ENCODE results near the gene OGDH. TPM values are rescaled to one million over a fixed set of nuclear protein-coding genes. Genes with fewer than 3 reads are reported as not detected.

Gene OGDH
- total RNA-seq, 1 donor from 2014 or later: 80.0 TPM

GRCh38 chr7:44754802-44755697, 148.6 kb downstream of the OGDH start:
- Mint-ChIP-seq H3K9me3 (ENCODE audit: low read depth) (no peaks in the 10 kb centered on the region), H3K27ac (ENCODE audit: unreplicated experiment) (no peak overlapping the region), H3K36me3 (ENCODE audit: low read depth) (peaks cover 5% of the 10 kb centered on the region), H3K4me3 (ENCODE audit: unreplicated experiment) (no peak overlapping the region), H3K27me3 (ENCODE audit: low read depth) (no peaks in the 10 kb centered on the region), H3K4me1 (ENCODE audit: low read depth) (peaks cover 25% of the 10 kb centered on the region)
- DNase-seq (ENCODE audit: low spot score): peak; percentile 61
- no peak for TF ChIP-seq CTCF (IDR thresholded peaks at IDR 0.05)

GRCh38 chr7:44755698-44756627, 149.5 kb downstream of the OGDH start:
- DNase-seq (ENCODE audit: low spot score): peak; percentile 86
- Mint-ChIP-seq H3K27me3 (ENCODE audit: low read depth) (no peaks in the 10 kb centered on the region), H3K36me3 (ENCODE audit: low read depth) (peaks cover 5% of the 10 kb centered on the region), H3K4me1 (ENCODE audit: low read depth) (peaks cover 16% of the 10 kb centered on the region), H3K27ac (ENCODE audit: unreplicated experiment) (peak overlapping the region; percentile 27), H3K9me3 (ENCODE audit: low read depth) (no peaks in the 10 kb centered on the region), H3K4me3 (ENCODE audit: unreplicated experiment) (no peak overlapping the region)
- TF ChIP-seq CTCF (IDR thresholded peaks at IDR 0.05): no peak

- Mint-ChIP-seq H3K4me1 (ENCODE audit: low read depth) (peaks cover 11% of the 10 kb centered on the region), H3K27ac (ENCODE audit: unreplicated experiment) (no peak overlapping the region), H3K36me3 (ENCODE audit: low read depth) (peaks cover 9% of the 10 kb centered on the region), H3K9me3 (ENCODE audit: low read depth) (no peaks in the 10 kb centered on the region), H3K4me3 (ENCODE audit: unreplicated experiment) (no peak overlapping the region), H3K27me3 (ENCODE audit: low read depth) (no peaks in the 10 kb centered on the region)
- TF ChIP-seq CTCF (IDR thresholded peaks at IDR 0.05): no peak
- peak; percentile 81 for DNase-seq (ENCODE audit: low spot score)
Measured at GRCh38 chr7:44756904-44757303, 150.5 kb downstream of the OGDH start.

- H3K27me3 Mint-ChIP-seq (ENCODE audit: low read depth): no peaks in the 10 kb centered on the region
- DNase-seq (ENCODE audit: low spot score): peak; percentile 60
- no peak overlapping the region for H3K4me3 Mint-ChIP-seq (ENCODE audit: unreplicated experiment)
- H3K4me1 Mint-ChIP-seq (ENCODE audit: low read depth): peaks cover 10% of the 10 kb centered on the region
- peaks cover 12% of the 10 kb centered on the region for H3K36me3 Mint-ChIP-seq (ENCODE audit: low read depth)
- H3K27ac Mint-ChIP-seq (ENCODE audit: unreplicated experiment): no peak overlapping the region
- H3K9me3 Mint-ChIP-seq (ENCODE audit: low read depth): no peaks in the 10 kb centered on the region
- TF ChIP-seq CTCF (IDR thresholded peaks at IDR 0.05): no peak
Measured at GRCh38 chr7:44757311-44757710, 150.9 kb downstream of the OGDH start.

GRCh38 chr7:44757739-44758138, 151.3 kb downstream of the OGDH start:
- TF ChIP-seq CTCF (IDR thresholded peaks at IDR 0.05): no peak
- Mint-ChIP-seq H3K27ac (ENCODE audit: unreplicated experiment) (no peak overlapping the region), H3K4me1 (ENCODE audit: low read depth) (peaks cover 6% of the 10 kb centered on the region), H3K4me3 (ENCODE audit: unreplicated experiment) (no peak overlapping the region), H3K27me3 (ENCODE audit: low read depth) (no peaks in the 10 kb centered on the region), H3K36me3 (ENCODE audit: low read depth) (peaks cover 13% of the 10 kb centered on the region), H3K9me3 (ENCODE audit: low read depth) (no peaks in the 10 kb centered on the region)
- DNase-seq (ENCODE audit: low spot score): no peak

Measured in chondrocyte (in vitro differentiated cells).